Activated T-cell treated with anti-CD3 and anti-CD28 coated beads for 4 hours (primary cell): Measurements from ENCODE around the gene RPS6KA2.
"Not testable (repeated sequence)": the region's sequence is repeated elsewhere in the genome, so short reads cannot be mapped to it uniquely, and the experiment has no call there.

Source experiments
- DNase-seq: peaks from one replicate; pipeline ENCODE4 v3.0.0-alpha.2; 2020

The RPS6KA2 gene

GRCh38 chr6:166382933-166383801 lies 243.9 kb downstream of the RPS6KA2 start, which contains the start of gene MPC1:
MPC1 (minus strand) TSS chr6:166382940; CDS start chr6:166382876, 64 bp downstream.
- peak; percentile 89 for DNase-seq

- peak; percentile 3 for DNase-seq
These were observed 244.5 kb downstream of the RPS6KA2 start for GRCh38 chr6:166382500-166382932.

- peak; percentile 48 for DNase-seq
These were observed 245.1 kb downstream of the RPS6KA2 start for GRCh38 chr6:166381733-166382499.

GRCh38 chr6:166381381-166381732 lies 245.7 kb downstream of the RPS6KA2 start:
- DNase-seq: no peak

GRCh38 chr6:166379800-166380199 lies 247.3 kb downstream of the RPS6KA2 start:
- DNase-seq: no peak

GRCh38 chr6:166379103-166379586 lies 247.9 kb downstream of the RPS6KA2 start:
- no peak for DNase-seq

GRCh38 chr6:166377721-166378120 lies 249.3 kb downstream of the RPS6KA2 start:
- no peak for DNase-seq

GRCh38 chr6:166375013-166375412 lies 252.0 kb downstream of the RPS6KA2 start:
- DNase-seq: no peak

GRCh38 chr6:166370489-166370888 lies 256.6 kb downstream of the RPS6KA2 start:
- DNase-seq: no peak

- DNase-seq: no peak
These were observed 257.3 kb downstream of the RPS6KA2 start for GRCh38 chr6:166369782-166370181.

GRCh38 chr6:166366921-166367320 lies 260.1 kb downstream of the RPS6KA2 start:
- DNase-seq: no peak

- DNase-seq: no peak
These were observed 261.2 kb downstream of the RPS6KA2 start for GRCh38 chr6:166365806-166366205.

GRCh38 chr6:166365221-166365620 lies 261.8 kb downstream of the RPS6KA2 start:
- no peak for DNase-seq

GRCh38 chr6:166364456-166364855 lies 262.6 kb downstream of the RPS6KA2 start:
- DNase-seq: no peak

GRCh38 chr6:166362427-166362826 lies 264.6 kb downstream of the RPS6KA2 start:
- DNase-seq: not testable (repeated sequence)

GRCh38 chr6:166361077-166361429 lies 266.0 kb downstream of the RPS6KA2 start:
- no peak for DNase-seq

- DNase-seq: no peak
These were observed 266.6 kb downstream of the RPS6KA2 start for GRCh38 chr6:166360243-166361076.
